GM11168 (cell line): Measurements from ENCODE around the gene MYL4.

Experiments used
- in situ Hi-C: fragments of 300-500 bp; cut with MboI; formaldehyde crosslinking; loops from one replicate; pipeline ENCODE4 v1.12.0; 2022; ENCODE audit warnings: low sequenced_read_pairs; ENCODE audit not compliant: unreplicated experiment

MYL4 gene

DNA sequence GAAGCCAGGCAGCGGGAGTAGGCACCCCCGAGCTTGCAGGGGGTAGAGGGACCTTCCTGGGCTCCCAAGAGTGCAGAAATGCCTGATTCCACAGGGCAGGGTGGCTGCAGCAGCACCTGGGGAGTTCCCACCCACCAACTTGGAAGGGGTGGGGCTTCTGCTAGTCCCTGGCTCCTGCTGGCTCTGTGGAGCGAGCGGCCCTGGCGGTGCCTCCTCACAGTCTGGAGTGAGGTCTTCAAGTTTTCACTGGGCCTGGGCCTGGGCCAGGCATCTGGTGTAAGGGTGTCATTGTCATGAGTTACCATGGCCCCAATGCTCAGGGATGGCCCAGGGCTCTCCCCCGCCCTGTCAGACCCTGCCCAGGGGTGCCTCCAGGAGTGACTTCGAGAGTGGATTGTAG lies 28.7 kb downstream of the MYL4 start:
- in situ Hi-C loops: no loop called here

DNA sequence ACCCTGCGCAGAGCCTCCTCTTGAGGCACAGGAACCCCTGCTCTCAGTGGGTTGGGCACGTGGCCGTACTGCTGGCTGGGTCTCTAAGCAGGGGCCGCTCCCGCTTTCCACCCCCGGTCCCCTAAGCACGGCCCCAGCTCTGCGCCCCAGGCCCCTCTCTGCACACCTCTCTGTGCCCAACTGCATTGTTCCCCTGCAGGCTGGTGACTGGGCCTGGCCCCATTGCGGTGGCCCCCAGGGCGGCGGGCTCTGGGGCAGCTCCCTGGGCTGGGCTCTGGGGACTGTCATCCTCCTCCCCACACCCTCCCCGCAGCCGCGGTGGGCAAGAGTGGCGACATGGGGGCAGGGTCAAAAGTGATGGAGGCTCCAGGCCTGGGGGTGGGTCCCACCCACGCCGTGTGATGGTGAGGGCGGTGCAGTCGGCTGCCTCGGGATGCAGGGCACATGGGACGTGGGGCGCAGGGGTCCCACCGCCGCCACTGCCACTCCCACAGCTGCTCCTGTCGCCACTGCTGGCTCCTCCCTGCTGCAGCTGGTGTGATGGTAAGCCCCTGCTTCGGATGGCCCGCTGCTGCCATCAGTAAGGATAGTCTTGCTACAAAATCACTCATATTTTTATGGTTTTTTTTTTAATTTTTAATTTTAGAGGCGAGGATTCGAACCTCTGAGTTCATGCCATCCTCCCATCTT lies 29.3 kb downstream of the MYL4 start:
- in situ Hi-C loops: no loop called here

DNA sequence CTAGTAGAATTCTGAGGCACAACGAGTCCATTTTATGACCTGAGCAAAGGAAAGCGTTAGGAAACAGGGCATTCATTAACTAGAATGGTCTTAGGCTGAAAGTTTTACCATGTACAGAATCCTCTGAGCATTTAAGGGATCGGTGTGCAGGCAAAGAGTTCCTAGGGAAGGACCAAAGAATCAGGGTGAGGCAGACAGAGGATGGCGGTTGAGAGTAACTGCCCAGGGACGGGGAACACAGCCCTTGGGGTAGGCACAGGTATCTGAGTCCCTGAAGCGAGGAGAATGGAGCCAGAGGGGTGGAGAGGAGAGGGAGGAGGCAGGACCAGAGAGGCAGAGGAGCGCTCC lies 30.4 kb downstream of the MYL4 start:
- in situ Hi-C loops: no loop called here

DNA sequence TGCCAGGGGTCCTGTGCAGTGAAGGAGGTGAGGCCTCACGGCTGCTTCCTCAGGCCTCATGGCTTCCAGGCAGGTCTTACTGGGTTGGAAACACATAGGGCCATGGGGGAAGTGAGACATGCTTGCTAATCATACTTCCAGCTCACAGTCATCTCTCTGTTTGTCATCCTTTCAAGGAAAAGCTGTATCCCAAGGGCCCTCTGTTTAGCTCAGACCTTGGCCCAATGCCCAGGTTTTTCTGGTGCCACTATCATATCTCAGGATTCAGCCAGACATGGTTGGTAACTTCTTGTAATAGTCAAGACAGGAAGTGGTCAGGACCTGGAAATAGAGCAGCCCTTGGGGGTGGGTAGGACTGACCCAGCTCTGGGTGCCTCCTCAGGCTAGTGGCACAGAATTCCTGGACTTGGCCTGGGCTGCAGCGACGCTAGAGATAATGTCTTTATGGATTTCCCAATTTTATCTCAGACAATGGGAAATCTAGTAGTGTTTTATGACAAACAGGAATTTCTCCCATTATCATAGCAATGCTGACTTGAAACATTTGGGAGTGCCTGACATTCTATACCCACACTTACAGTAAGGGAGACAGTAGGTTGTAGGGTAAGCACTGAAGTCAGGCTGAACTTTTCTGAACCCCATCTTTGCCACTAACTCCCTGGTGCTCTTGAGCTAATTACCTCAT lies 31.0 kb downstream of the MYL4 start:
- in situ Hi-C loops: no loop called here

DNA sequence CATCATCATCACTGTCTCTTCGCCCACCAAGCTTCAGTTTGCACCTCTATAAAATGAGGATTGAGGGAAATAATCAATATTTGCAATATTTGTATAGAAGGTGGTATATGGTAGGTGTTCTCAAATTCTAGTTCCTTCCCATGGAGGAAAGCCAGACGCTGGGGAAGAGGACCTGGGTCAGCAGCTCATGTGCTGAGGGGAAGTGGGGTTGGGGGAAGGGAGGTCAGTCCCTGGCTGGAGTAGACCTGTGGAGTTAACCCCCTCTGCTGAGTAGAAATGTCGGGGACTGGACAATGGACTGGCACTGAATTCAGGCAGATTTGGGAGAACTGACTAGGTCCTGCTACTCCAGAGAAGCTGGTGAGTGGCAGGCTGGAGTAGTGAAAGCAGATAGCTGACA lies 31.7 kb downstream of the MYL4 start:
- in situ Hi-C loops: no loop called here

DNA sequence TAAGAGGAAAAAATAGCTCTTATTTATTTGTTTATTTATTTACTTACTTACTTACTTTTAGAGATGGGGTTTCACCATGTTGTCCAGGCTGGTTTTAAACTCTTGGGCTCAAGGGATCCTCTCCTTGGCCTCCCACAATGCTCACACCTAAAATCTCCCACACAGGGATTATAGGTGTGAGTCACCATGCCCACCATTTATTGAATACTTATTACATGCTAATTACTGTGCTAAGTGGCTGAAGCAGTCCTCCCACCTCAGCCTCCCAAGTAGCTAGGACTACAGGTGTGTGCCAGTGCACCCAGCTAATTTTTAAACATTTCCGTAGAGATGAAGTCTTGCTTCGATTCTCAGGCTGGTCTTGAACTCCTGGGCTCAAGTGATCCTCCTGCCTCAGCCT lies 33.5 kb downstream of the MYL4 start:
- in situ Hi-C loops: no loop called here

DNA sequence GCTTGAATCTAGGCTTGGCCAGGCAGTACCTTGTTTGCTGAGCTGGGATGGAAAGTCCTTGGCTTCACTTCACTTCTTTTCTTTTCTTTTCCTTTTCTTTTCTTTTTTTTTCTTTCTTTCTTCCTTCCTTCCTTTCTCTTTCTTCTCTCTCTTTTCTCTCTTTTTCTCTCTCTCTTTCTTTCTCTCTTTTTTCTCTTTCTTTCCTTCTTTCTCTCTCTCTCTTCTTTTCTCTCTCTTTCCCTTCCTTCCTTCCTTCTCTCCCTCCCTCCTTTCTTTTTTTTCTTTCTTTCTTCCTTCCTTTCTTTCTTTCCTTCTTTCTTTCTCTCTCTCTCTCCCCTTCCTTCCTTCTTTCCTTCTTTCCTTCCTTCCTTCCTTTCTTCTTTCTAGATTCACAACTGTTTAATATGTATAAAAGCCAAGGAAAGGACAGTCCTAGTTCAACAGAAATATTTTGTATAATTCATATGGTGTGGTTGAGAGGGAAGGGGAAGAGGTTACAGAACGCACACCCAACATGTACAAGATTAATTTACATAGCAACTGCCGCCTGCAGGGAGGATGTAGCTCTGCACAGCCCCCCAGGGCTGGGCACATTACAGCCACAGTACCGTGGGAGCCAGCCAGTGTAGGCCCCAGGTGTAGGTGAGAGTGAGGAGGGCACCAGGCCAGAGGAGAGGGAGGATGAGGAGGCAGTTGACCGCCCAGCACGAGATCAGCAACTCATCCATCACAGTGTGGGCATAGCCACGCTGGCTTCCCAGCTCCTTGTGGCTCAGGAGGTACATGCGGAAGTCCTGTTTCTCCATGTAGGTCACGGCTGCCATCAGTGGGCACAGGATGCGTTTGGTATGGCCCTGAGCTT lies 34.8 kb downstream of the MYL4 start:
- in situ Hi-C loops: no loop called here

DNA sequence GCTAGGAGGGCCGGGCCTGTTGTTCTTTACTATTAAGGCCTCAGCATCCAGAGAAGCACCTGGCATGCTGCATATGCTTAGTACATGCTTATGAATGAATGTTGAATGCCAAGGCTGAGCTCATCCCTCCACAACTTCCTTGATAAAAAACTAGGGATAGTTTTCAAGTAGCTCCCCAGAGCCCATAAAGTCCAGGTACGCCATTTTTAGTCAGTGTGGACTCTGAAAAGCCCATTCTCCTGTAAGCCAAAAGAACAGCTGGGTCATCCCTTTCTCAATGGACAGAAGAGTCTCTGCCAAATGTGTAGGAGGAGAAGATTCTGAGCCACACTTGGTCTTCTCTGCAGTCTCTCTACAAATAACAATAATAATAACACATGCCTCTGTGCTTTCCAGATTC lies 35.5 kb downstream of the MYL4 start:
- in situ Hi-C loops: no loop called here

DNA sequence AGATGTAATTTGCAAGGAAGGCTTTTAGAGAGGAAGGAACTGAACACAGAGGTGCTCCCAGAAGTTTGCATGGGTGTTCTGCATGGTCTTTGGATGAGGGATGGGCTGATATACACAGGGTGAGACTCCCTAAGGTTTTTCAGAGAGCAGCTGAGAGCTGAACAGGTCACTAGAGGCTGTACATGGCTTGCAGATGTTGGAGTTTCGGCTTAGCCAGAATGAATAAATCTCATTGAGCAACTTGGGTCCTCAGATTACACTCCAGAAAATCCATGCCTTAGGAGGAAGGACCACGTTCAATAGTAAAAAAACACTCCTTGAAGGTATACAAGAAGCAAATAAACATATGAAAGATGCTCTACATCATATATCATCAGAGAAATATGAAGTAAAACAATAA lies 37.0 kb downstream of the MYL4 start:
- in situ Hi-C loops: no loop called here

DNA sequence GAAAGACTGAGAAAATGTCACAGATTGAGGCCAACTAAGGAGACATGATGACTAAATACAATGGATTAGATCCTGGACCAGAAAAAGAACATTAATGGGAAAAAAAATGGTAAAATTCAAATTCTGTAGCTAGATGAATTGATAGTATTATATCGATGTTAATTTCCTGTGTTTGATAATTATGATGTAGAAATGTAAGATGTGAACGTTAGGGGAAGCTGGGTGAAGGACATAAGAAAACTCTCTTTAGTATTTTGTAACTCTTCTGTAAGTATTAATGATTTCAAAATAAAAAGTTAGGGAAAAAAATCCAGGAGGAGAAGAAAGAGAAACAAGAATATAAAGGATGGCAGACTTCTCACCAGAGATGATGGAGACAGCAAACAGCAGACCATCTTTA lies 41.7 kb downstream of the MYL4 start:
- in situ Hi-C loops: no loop called here

DNA sequence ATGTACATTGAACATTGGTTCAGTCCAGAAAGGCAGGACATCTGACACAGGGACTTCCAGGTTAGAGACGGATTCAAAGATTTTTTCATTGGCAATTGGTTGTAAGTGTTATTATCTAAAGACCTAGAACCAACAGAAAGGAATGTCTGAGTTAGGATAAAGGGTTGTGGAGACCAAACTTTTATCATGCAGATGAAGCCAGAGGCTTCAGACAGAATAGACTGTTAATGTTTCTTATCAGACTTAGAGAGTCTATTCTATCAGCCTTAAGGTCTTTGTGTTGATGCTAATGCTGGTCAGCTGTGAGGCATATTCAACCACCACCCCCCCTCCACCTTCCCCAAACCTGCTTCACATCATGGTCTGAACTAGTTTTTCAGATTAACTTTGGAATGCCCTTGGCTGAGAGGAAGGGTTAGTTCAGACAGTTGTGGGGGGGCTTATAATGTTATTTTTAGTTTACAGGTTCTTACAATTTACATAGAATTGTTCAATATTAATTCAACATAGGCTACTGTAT lies 42.3 kb downstream of the MYL4 start:
- in situ Hi-C loops: no loop called here

DNA sequence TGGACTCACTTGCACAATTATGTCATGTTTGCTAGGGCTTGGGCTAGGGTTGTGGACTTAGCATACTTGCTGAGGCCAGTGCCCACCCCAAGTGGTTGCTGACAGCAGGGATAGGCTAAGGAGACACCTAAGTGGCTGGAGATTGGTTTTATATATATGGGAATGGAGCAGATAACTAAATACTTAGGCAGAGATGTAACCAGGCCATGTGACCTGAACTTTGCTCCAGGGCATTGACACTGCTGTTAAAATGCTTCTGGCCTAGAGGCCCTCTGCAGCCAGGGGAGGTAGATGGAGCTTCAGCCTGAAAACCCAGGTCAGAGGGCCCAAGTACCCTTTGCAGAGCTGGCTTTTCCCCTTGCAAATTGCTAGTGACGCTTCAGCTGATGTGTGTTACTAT lies 43.1 kb downstream of the MYL4 start:
- in situ Hi-C loops: no loop called here

DNA sequence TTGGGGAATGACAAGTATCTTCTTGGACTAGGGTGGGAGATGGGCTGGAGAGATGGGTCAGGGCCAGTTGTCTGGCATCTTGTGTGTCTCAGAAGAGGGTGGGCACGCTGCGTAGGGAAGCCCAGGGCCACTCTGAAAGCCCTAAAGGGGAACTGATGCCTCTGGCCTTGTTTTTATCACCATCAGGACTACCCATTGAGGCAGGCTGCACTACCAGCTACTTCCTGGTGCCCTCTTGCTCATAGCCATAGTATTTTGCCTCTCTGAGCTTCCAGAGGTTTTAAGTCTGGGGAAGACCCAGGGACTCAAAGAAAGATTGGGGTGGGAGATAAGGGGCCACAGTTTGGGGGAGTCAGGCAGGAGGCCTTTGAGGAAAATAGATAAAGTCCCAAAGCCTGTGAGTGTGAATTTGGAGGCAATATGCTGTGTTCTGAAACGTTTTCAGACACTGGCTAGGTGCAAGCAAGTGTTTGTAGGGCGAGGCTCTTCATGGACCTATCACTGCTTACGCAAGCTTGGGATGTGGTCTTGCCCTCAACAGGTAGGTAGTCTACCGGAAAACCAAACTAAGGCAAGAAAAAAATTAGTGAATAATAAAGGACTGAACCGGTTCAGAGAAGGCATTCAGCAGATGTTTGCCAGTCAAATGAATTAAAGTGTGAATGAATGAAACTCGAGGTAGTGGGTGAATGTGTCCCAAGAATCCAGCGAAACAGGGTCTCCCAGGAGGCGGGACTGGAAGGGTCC lies 43.8 kb downstream of the MYL4 start:
- in situ Hi-C loops: no loop called here

DNA sequence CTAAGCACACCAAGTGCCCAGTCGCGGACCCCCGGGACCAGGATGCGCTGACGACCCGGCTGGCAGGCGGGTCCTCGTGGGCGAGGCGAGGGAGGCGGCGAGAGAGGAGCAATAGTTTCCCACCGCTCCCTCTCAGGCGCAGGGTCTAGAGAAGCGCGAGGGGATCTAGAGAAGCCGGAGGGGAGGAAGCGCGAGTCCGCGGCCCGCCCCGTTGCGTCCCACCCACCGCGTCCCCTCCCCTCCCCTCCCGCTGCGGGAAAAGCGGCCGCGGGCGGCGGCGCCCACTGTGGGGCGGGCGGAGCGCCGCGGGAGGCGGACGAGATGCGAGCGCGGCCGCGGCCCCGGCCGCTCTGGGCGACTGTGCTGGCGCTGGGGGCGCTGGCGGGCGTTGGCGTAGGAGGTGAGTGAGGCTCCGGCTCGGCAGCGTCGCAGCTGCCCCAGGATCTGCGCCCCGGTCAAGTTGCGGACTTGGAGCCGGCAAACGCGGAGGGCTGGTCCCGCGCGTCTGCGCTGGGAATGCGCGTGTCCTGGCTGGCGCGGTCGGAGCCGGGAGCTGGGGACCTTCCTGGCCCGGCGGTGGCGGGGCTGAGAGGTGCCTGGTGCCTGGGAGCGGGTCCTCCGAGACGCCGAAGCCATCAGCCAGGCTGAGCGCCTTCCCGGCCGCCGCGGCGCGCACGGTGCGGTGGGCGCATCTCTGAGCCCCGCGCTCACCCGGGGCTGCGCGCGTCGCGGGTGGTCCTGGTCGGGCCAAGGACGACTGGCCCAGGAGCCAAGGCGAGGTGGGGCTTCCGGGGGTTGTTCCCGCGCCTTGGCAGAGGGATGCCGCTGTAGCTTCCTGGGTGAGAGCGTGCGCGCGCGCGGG lies 44.6 kb downstream of the MYL4 start, which contains the start of gene ITGB3:
Gene ITGB3, plus strand, starts transcription at position 287 of the 862 bp plus-strand sequence. Its CDS starts 35 bp downstream, at position 322.
- in situ Hi-C loops: no loop called here

DNA sequence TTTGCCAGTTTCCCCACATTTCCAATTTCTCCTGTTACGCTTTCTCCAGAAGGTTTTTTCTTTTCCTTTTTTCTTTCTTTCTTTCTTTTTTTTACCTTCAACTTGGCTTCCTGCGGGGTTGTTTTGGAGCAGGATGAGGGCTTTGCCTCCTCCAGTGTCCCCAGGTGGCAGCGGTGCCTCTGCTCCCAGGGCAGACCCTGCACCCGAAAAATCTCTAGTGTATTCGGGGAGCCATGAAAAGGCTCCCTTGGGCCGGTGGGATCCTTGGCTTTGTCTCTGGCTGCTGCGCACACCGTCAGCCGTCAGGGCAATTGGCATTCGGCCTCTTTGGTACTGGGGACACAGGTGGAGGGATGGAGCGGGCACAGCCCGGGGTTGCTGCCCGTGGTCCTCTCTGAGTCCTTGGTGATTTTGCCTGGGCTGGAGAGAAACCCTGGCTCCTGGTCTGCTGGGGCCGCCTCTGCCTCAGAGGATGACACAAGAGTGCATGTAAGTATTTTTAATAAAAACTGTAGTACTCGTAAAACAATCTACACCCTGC lies 45.3 kb downstream of the MYL4 start:
- in situ Hi-C loops: no loop called here

DNA sequence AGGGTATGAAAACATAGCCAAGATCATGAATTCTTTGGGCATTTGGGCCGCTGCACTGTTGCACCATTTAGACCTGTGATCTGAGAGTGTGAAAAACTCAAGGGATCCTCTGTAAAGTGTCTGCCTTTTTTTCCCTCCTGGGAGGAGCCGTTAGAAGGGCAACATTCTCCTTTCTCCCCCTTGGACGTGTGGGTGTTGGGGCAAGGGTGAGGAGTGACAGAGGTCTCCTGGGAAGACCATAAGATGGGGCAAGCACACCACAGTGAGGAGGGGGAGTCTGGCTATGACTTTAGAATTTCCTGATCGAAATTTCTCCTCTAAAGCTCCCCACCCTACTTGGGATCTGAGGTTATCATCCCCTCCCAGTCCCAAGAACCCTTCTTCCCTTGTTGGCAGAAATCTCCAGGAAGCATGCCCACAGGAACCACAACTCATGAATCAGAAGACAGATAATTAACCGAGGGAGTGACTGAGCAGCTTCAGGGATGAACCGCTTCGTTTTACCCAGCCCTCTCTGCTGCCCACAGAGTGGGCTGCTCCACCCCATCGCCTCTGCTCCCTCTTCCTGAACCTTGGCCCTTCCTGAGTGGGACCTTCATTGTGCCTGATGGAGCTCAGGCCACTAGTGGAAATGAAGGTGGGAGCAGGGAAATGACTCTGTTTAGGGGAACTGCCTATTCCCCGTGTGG lies 48.6 kb downstream of the MYL4 start:
- in situ Hi-C loops: no loop called here

DNA sequence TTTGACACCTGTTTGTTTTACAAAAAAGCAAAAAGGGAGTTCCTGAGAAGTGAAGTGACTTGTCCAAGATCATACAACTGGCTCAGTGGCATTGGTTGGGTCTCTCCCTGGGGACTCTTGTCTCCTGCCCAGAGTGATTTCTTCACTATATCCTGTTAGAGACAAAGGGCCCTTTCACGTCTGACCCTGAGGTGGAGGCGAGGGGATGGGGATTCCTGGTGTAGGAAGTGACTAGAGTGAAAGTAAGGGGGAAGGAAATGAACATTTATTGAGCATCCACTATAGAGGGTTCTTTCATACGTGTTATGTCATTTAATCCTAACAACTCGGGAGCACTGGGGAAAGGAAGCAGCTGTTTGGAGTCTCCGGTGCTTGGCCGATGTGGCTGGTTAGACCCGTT lies 53.4 kb downstream of the MYL4 start:
- in situ Hi-C loops: no loop called here

DNA sequence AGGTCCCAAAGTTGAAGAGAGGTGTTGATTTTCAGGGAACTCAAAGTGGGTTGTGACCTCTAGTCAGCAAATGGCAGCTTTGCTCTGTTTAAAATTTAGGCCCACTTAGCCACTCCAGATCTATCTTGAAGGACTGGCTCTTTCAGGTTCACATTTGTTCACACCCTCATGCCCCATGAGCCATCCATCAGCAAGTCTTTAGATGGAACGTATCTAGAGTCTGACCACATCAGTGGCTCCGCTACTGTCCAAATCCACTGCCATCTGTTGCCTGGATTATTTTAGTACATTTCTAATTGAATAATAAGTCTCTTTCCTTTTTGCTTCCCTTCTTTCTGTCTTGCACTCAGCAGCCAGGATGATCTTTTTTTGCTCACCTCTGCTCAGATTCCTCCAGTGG lies 55.0 kb downstream of the MYL4 start:
- in situ Hi-C loops: no loop called here
